Panc1 (cell line): Measurements from ENCODE around the gene CREB3. TPM values are rescaled to one million over a fixed set of nuclear protein-coding genes. Genes with fewer than 3 reads are reported as not detected.

Experiments
- ATAC-seq: fragments of 200-7000 bp; cut with Tn5 transposase; 2 replicates; pipeline ENCODE4 v1.9.1; 2020; ENCODE audit warnings: mild to moderate bottlenecking, moderate library complexity
- BruUV-seq: library from RNA; stranded (reverse); fragments of 400-500 nt; replicated peaks from 2 replicates; lab custom pipeline; 2021; lab: Mats Ljungman, UMichigan
- CTCF ChIA-PET: fragments of 300-600 bp; sonication (Branson Sonifier 250); formaldehyde crosslinking; loops from one replicate; lab custom pipeline; 2022; ENCODE audit warnings: antibody characterized with exemption; lab: Charles Lee
- POLR2A ChIA-PET: fragments of 300-600 bp; sonication (Branson Sonifier 250); formaldehyde crosslinking; loops from one replicate; lab custom pipeline; 2022; ENCODE audit warnings: antibody characterized with exemption; lab: Charles Lee
- DNase-seq: peaks from one replicate; pipeline ENCODE4 v3.0.0-alpha.2; 2010; ENCODE audit warnings: low read depth, low spot score
- H3K27ac ChIP-seq: 2 replicates; pipeline ENCODE4 v1.5.1; 2011; ENCODE audit warnings: mild to moderate bottlenecking, low read length, inconsistent platforms
- H3K27me3 ChIP-seq: fragments of 200-500 bp; sonication (Bioruptor generic); 2 replicates; pipeline ENCODE4 v1.6.0; 2014; ENCODE audit warnings: low read length, inconsistent platforms; ENCODE audit not compliant: control insufficient read depth, insufficient read depth
- H3K36me3 ChIP-seq: fragments of 200-500 bp; sonication (Bioruptor generic); 2 replicates; pipeline ENCODE4 v1.5.1; 2014; ENCODE audit warnings: inconsistent platforms, mild to moderate bottlenecking, low read length, moderate library complexity; ENCODE audit not compliant: control insufficient read depth, insufficient read depth
- H3K4me1 ChIP-seq: 2 replicates; pipeline ENCODE4 v1.5.1; 2011; ENCODE audit warnings: inconsistent platforms, mild to moderate bottlenecking, low read length, moderate library complexity; ENCODE audit not compliant: control insufficient read depth, insufficient read depth
- H3K4me3 ChIP-seq, 2 experiments: 2 replicates each; pipeline ENCODE4 v1.5.1; 2011 to 2012; ENCODE audit warnings: low read depth in 2 of 2, low read length in 2 of 2, mild to moderate bottlenecking in 2 of 2, inconsistent platforms in 1 of 2, moderate library complexity in 1 of 2
- H3K9me3 ChIP-seq: fragments of 200-500 bp; sonication (Bioruptor generic); 2 replicates; pipeline ENCODE4 v1.5.1; 2014; ENCODE audit warnings: low read depth, mild to moderate bottlenecking, inconsistent platforms, low read length, moderate library complexity; ENCODE audit not compliant: control insufficient read depth, insufficient read depth
- CTCF ChIP-seq: fragments of 450-650 bp; IDR thresholded peaks from 2 replicates; pipeline ENCODE4 v1.5.1; 2017; ENCODE audit warnings: mild to moderate bottlenecking
- POLR2AphosphoS5 ChIP-seq: IDR thresholded peaks from 2 replicates; pipeline ENCODE4 v1.6.1; 2012; ENCODE audit warnings: mild to moderate bottlenecking, low read depth, low read length, moderate library complexity
- REST ChIP-seq, 2 experiments: IDR thresholded peaks; 2 replicates each; pipeline ENCODE4 v1.6.1; 2011 to 2012; ENCODE audit warnings: low read depth in 2 of 2, control low read depth in 1 of 2, low read length in 1 of 2, mild to moderate bottlenecking in 1 of 2, moderate library complexity in 1 of 2; ENCODE audit not compliant: insufficient read depth in 1 of 2
- SIN3A ChIP-seq: IDR thresholded peaks from 2 replicates; pipeline ENCODE4 v1.6.1; 2012; ENCODE audit warnings: low read depth, mild to moderate bottlenecking, low read length, moderate library complexity, borderline replicate concordance; ENCODE audit not compliant: insufficient read depth
- TCF7L2 ChIP-seq: IDR thresholded peaks from 2 replicates; pipeline ENCODE4 v1.6.1; 2011; ENCODE audit warnings: mild to moderate bottlenecking, low read depth, low read length, inconsistent platforms
- in situ Hi-C: cut with HindIII; loops from 2 replicates; pipeline ENCODE4 v1.10.0; 2016; ENCODE audit warnings: low sequenced_read_pairs, low pct_unique_long_range_greater_than_20kb
- intact Hi-C: fragments of 100-400 bp; cut with micrococcal nuclease; formaldehyde crosslinking; loops from one replicate; pipeline ENCODE4 v1.10.0; 2022; ENCODE audit not compliant: unreplicated experiment
- total RNA-seq: library from RNA; stranded (reverse); gene quantifications from one replicate; pipeline ENCODE4 v1.2.1, GENCODE V29; 2021; ENCODE audit not compliant: unreplicated experiment

CREB3 gene
- total RNA-seq, 1 experiment from 2014 or later: 67.0 TPM

- DNase-seq: no peak
- ChIA-PET POLR2A (no interaction called here), CTCF (no interaction called here)
- no peak for TF ChIP-seq TCF7L2
- no peak for TF ChIP-seq POLR2AphosphoS5
- TF ChIP-seq REST (IDR thresholded peaks at IDR 0.05; ENCODE audit: insufficient read depth in 1 of 2, low read depth in 2 of 2, low read length in 1 of 2): no peak
- TF ChIP-seq SIN3A: no peak
- no peak for TF ChIP-seq CTCF
- H3K4me3 ChIP-seq: no peak overlapping the region
- BruUV-seq: no TSS peak
- no peak overlapping the region for H3K27ac ChIP-seq
- H3K9me3 ChIP-seq: no peaks in the 10 kb centered on the region
- peaks cover 37% of the 10 kb centered on the region for H3K36me3 ChIP-seq
- in situ Hi-C loops (no loop called here), intact Hi-C loops (loop anchor here (5.0 kb wide), 1 partner anchor 51 kb away; the partner anchor contains the start of genes CCDC107 and RMRP)
- no peaks in the 10 kb centered on the region for H3K4me1 ChIP-seq
- no peak for ATAC-seq
- no peaks in the 10 kb centered on the region for H3K27me3 ChIP-seq
Measured at GRCh38 chr9:35708146-35708545, 24.3 kb upstream of the CREB3 start.

- POLR2A ChIA-PET: no interaction called here
- DNase-seq: no peak
- in situ Hi-C loops (no loop called here), intact Hi-C loops (no loop called here)
- TF ChIP-seq CTCF (no peak), TCF7L2 (no peak), POLR2AphosphoS5 (no peak), SIN3A (no peak), REST (IDR thresholded peaks at IDR 0.05; ENCODE audit: insufficient read depth in 1 of 2, low read depth in 2 of 2, low read length in 1 of 2) (no peak)
- CTCF ChIA-PET: interaction anchor here (2.4 kb wide), 1 partner anchor 15 kb away, joined by 6 read pairs; no protein-coding TSS in a partner anchor
- no peaks in the 10 kb centered on the region for H3K9me3 ChIP-seq
- BruUV-seq: no TSS peak
- no peaks in the 10 kb centered on the region for H3K27me3 ChIP-seq
- no peaks in the 10 kb centered on the region for H3K4me1 ChIP-seq
- no peak overlapping the region for H3K4me3 ChIP-seq
- peaks cover 36% of the 10 kb centered on the region for H3K36me3 ChIP-seq
- no peak overlapping the region for H3K27ac ChIP-seq
- ATAC-seq: no peak
Measured at GRCh38 chr9:35710818-35711500, 21.5 kb upstream of the CREB3 start.
